DND-41 (cell line): ENCODE measurements around the gene SORCS1.

Experiments
- ATAC-seq: fragments of 200-7000 bp; cut with Tn5 transposase; 3 replicates; pipeline ENCODE4 v1.9.1; 2021; ENCODE audit warnings: low read depth; ENCODE audit not compliant: insufficient read depth
- DNase-seq: peaks from one replicate; pipeline ENCODE4 v3.0.0-alpha.2; 2020
- H2AFZ ChIP-seq: 2 replicates; pipeline ENCODE4 v1.6.0; 2012; ENCODE audit warnings: low read depth, low read length
- H3K27ac ChIP-seq: 2 replicates; pipeline ENCODE4 v1.5.1; 2012; ENCODE audit warnings: low read length, inconsistent platforms
- H3K27me3 ChIP-seq: fragments of 200-600 bp; sonication (generic); 2 replicates; pipeline ENCODE4 v1.6.0; 2012; ENCODE audit warnings: low read length, mild to moderate bottlenecking, inconsistent platforms; ENCODE audit not compliant: insufficient read depth, poor library complexity
- H3K36me3 ChIP-seq: 2 replicates; pipeline ENCODE4 v1.5.1; 2012; ENCODE audit warnings: low read length, inconsistent platforms; ENCODE audit not compliant: insufficient read depth
- H3K4me1 ChIP-seq: 2 replicates; pipeline ENCODE4 v1.5.1; 2012; ENCODE audit warnings: mild to moderate bottlenecking, low read length; ENCODE audit not compliant: insufficient read depth
- H3K4me2 ChIP-seq: 2 replicates; pipeline ENCODE4 v1.6.0; 2012; ENCODE audit warnings: mild to moderate bottlenecking, moderate library complexity, low read length, inconsistent platforms; ENCODE audit not compliant: insufficient read depth
- H3K4me3 ChIP-seq, 2 experiments: fragments of 200-600 bp in 1 of 2; shearing (Covaris generic) in 1 of 2; 2 replicates each; pipeline ENCODE4 v1.5.1; 2012 to 2016; ENCODE audit warnings: inconsistent platforms in 2 of 2, low read length in 2 of 2, mild to moderate bottlenecking in 2 of 2, low read depth in 1 of 2, moderate library complexity in 1 of 2
- H3K79me2 ChIP-seq: 2 replicates; pipeline ENCODE4 v1.6.0; 2012; ENCODE audit warnings: low read length, inconsistent platforms; ENCODE audit not compliant: insufficient read depth
- H3K9ac ChIP-seq: 2 replicates; pipeline ENCODE4 v1.6.0; 2012; ENCODE audit warnings: low read depth, mild to moderate bottlenecking, inconsistent platforms, low read length, moderate library complexity
- H3K9me3 ChIP-seq: 2 replicates; pipeline ENCODE4 v1.5.1; 2012; ENCODE audit warnings: low read length, moderate library complexity, mild to moderate bottlenecking, inconsistent platforms; ENCODE audit not compliant: insufficient read depth, severe bottlenecking
- H4K20me1 ChIP-seq: 2 replicates; pipeline ENCODE4 v1.6.0; 2012; ENCODE audit warnings: low read length; ENCODE audit not compliant: insufficient read depth
- EZH2 ChIP-seq: IDR thresholded peaks from 3 replicates; pipeline ENCODE4 v1.6.1; 2012; ENCODE audit warnings: borderline replicate concordance, low read depth, mild to moderate bottlenecking, moderate library complexity, low read length, inconsistent platforms; ENCODE audit not compliant: severe bottlenecking
- TF ChIP-seq, protein P1 (sequence below): IDR thresholded peaks from 2 replicates; pipeline ENCODE4 v1.5.1; 2012; ENCODE audit warnings: borderline replicate concordance, low read length, moderate library complexity, mild to moderate bottlenecking; ENCODE audit not compliant: poor library complexity, severe bottlenecking; ENCODE audit errors: extremely low read depth

The SORCS1 gene

DNA sequence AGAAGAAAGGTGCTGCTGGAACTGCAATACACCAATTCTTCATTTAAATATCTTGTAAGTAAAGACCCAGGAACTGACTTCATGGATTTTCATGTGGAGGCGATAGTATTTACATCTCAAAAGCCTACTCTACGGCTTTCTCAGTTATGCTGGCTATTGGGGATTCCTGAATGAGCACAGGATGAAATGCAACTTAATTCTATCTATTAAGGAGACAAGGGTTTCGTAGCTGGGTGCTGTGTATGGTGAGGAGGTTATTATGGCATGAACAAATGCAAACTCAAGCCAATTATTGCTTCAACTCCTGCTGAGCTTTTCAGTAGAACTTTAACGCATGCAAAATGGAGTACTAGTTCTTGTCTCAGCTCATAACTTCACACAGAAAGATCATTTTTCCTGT, 251.2 kb downstream of the SORCS1 start:
- no peak overlapping the region for H3K9ac ChIP-seq
- TF ChIP-seq, protein P1, sequence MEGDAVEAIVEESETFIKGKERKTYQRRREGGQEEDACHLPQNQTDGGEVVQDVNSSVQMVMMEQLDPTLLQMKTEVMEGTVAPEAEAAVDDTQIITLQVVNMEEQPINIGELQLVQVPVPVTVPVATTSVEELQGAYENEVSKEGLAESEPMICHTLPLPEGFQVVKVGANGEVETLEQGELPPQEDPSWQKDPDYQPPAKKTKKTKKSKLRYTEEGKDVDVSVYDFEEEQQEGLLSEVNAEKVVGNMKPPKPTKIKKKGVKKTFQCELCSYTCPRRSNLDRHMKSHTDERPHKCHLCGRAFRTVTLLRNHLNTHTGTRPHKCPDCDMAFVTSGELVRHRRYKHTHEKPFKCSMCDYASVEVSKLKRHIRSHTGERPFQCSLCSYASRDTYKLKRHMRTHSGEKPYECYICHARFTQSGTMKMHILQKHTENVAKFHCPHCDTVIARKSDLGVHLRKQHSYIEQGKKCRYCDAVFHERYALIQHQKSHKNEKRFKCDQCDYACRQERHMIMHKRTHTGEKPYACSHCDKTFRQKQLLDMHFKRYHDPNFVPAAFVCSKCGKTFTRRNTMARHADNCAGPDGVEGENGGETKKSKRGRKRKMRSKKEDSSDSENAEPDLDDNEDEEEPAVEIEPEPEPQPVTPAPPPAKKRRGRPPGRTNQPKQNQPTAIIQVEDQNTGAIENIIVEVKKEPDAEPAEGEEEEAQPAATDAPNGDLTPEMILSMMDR: no peak
- TF ChIP-seq EZH2: no peak

DNA sequence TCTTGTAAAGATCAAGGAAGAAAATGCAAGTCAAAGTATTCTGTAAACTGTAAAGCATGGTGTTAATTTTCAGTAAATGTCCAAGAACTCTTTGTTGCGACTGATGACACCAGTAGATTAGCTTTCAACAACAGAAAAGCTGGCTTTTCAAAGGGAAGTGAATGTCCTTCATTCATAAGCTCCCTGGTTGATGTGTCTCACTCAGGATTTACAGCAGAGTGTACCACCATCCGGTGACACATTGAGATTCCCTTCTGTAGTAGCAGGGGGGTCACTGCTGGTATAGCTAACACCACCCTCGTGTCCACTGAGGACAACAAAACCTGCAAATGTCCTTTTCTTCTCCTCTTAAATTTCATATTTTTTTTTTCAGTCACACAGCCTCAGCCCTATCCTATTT, 253.4 kb downstream of the SORCS1 start:
- H4K20me1 ChIP-seq: no peaks in the 10 kb centered on the region
- TF ChIP-seq EZH2: no peak
- TF ChIP-seq, protein P1: no peak
- H3K4me3 ChIP-seq: no peak overlapping the region

More for the DNA sequence above, 251.2 kb downstream of the SORCS1 start:
- H3K4me2 ChIP-seq: no peak overlapping the region
- H3K9me3 ChIP-seq: no peaks in the 10 kb centered on the region
- no peaks in the 10 kb centered on the region for H3K4me1 ChIP-seq
- no peaks in the 10 kb centered on the region for H3K79me2 ChIP-seq
- H3K36me3 ChIP-seq: no peaks in the 10 kb centered on the region
- no peaks in the 10 kb centered on the region for H4K20me1 ChIP-seq
- no peaks in the 10 kb centered on the region for H3K27me3 ChIP-seq
- no peak overlapping the region for H3K27ac ChIP-seq
- H2AFZ ChIP-seq: no peak overlapping the region
- no peak for DNase-seq
- ATAC-seq: no peak
- no peak overlapping the region for H3K4me3 ChIP-seq

DNA sequence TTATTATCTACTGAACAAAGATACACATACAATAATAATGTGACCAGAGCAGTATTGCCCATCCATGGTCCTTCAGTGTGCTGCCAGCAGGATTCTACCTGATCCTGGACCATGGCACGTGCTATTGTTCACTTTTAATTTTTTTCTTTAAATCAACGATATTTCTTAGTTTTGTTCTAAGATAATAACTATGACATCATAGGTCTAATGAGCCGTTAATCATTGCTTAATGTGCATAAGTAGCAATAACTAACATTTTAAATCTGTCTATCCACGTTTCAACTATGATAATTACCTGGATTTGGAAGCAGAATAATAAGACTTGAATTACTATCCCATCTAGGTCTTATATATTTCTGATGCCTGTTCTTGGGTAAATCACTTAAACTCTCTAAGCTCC, 253.8 kb downstream of the SORCS1 start:
- Histone ChIP-seq H4K20me1 (no peaks in the 10 kb centered on the region), H3K4me2 (no peak overlapping the region), H3K4me1 (no peaks in the 10 kb centered on the region), H2AFZ (no peak overlapping the region), H3K4me3 (no peak overlapping the region), H3K9ac (no peak overlapping the region), H3K9me3 (no peaks in the 10 kb centered on the region), H3K27ac (no peak overlapping the region), H3K79me2 (no peaks in the 10 kb centered on the region), H3K36me3 (no peaks in the 10 kb centered on the region), H3K27me3 (no peaks in the 10 kb centered on the region)
- no peak for ATAC-seq
- no peak for TF ChIP-seq EZH2
- TF ChIP-seq, protein P1: no peak
- no peak for DNase-seq

More for the DNA sequence above, 253.4 kb downstream of the SORCS1 start:
- H3K4me1 ChIP-seq: no peaks in the 10 kb centered on the region
- H3K9ac ChIP-seq: no peak overlapping the region
- H2AFZ ChIP-seq: no peak overlapping the region
- H3K9me3 ChIP-seq: no peaks in the 10 kb centered on the region
- H3K36me3 ChIP-seq: no peaks in the 10 kb centered on the region
- H3K27ac ChIP-seq: no peak overlapping the region
- ATAC-seq: no peak
- H3K4me2 ChIP-seq: no peak overlapping the region
- no peaks in the 10 kb centered on the region for H3K79me2 ChIP-seq
- DNase-seq: no peak
- no peaks in the 10 kb centered on the region for H3K27me3 ChIP-seq

DNA sequence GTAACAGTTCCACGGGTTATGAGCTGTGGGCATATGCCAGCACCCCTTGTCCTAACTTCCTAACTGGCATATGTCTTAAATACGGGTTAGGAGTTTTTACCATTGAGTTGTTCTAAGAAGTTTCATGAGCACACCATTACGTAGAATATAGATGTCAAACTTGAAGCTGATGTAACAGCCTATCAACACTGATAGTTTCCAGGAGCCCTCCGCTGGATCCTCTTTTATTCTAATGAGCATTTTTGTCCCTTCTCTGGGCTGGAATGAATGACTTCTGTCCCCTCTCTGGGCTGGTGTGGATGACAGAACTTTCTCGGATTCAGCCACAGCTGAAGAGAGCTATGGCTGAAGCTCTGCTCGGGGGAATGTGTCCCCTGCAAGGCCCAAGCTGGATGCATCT, 256.3 kb downstream of the SORCS1 start:
- H3K27me3 ChIP-seq: no peaks in the 10 kb centered on the region
- H3K4me3 ChIP-seq: no peak overlapping the region
- H3K9me3 ChIP-seq: no peaks in the 10 kb centered on the region
- no peaks in the 10 kb centered on the region for H3K36me3 ChIP-seq
- no peaks in the 10 kb centered on the region for H3K79me2 ChIP-seq
- no peak overlapping the region for H3K9ac ChIP-seq
- no peak overlapping the region for H3K27ac ChIP-seq
- no peak for TF ChIP-seq EZH2
- TF ChIP-seq, protein P1: no peak
- H4K20me1 ChIP-seq: no peaks in the 10 kb centered on the region
- H2AFZ ChIP-seq: no peak overlapping the region
- ATAC-seq: no peak
- H3K4me2 ChIP-seq: no peak overlapping the region
- no peak for DNase-seq
- H3K4me1 ChIP-seq: no peaks in the 10 kb centered on the region
